HepG2 (cell line): Measurements from ENCODE around the gene RBM19. TPM values are rescaled to one million over a fixed set of nuclear protein-coding genes. Genes with fewer than 3 reads are reported as not detected.

Experiments used
- ATAC-seq: fragments of 200-7000 bp; cut with Tn5 transposase; 3 replicates; pipeline ENCODE4 v1.9.1; 2020; ENCODE audit warnings: mild to moderate bottlenecking, moderate library complexity
- BruUV-seq: library from RNA; stranded (reverse); fragments of 400-500 nt; replicated peaks from 2 replicates; lab custom pipeline; 2021; lab: Mats Ljungman, UMichigan
- CTCF ChIA-PET: fragments of 300-600 bp; formaldehyde crosslinking; extraction: SDS; loops from one replicate; lab custom pipeline; 2021; ENCODE audit warnings: low total read pairs, inconsistent platforms, low intra/inter-chr PET ratio; lab: Yijun Ruan, JAX
- POLR2A ChIA-PET: fragments of 350-600 bp; sonication (Branson Sonifier 250); formaldehyde crosslinking; loops from one replicate; lab custom pipeline; 2020; ENCODE audit warnings: antibody characterized with exemption, inconsistent platforms; lab: Yijun Ruan, JAX
- DNase-seq: peaks from one replicate; pipeline ENCODE4 v3.0.0-alpha.2; 2015; ENCODE audit warnings: low spot score
- FAIRE-seq: peaks from 3 replicates; lab custom pipeline; 2011; peaks lifted over from hg19 to GRCh38; lab: Jason Lieb, UNC
- H2AFZ ChIP-seq: one replicate; pipeline ENCODE4 v1.6.1; 2011; ENCODE audit warnings: low read length, inconsistent platforms
- H3K27ac ChIP-seq: fragments of 300-600 bp; 3 replicates; pipeline ENCODE4 v1.8.0; 2011; ENCODE audit warnings: mixed run types, mild to moderate bottlenecking, mixed read lengths, low read length, inconsistent platforms; ENCODE audit not compliant: insufficient read depth; ENCODE audit errors: extremely low read length
- H3K27me3 ChIP-seq, 2 experiments: fragments of 200-600 bp in 1 of 2; 2 replicates in 1 of 2; 3 replicates in 1 of 2; pipeline versions ENCODE4 v1.6.0 to v1.8.0; 2011; ENCODE audit warnings: low read length in 2 of 2, mild to moderate bottlenecking in 2 of 2, moderate library complexity in 2 of 2, inconsistent platforms in 1 of 2; ENCODE audit not compliant: insufficient read depth in 2 of 2, control insufficient read depth in 1 of 2
- H3K36me3 ChIP-seq, 2 experiments: fragments of 200-600 bp in 1 of 2; replicated peaks in 1 of 2; 2 replicates in 1 of 2; 3 replicates in 1 of 2; pipeline versions ENCODE4 v1.5.1 to v1.8.0; 2011; ENCODE audit warnings: low read length in 2 of 2, inconsistent platforms in 1 of 2; ENCODE audit not compliant: insufficient read depth in 2 of 2, control insufficient read depth in 1 of 2
- H3K4me1 ChIP-seq: 2 replicates; pipeline ENCODE4 v1.5.1; 2012; ENCODE audit warnings: low read length, inconsistent platforms; ENCODE audit not compliant: insufficient read depth
- H3K4me2 ChIP-seq: 2 replicates; pipeline ENCODE4 v1.6.0; 2011; ENCODE audit warnings: low read depth, low read length, inconsistent platforms
- H3K4me3 ChIP-seq, 3 experiments: fragments of 200-600 bp in 1 of 3; sonication (generic), shearing (Covaris generic) in 1 of 3; replicated peaks in 1 of 3; 2 replicates each; pipeline ENCODE4 v1.5.1; 2011 to 2016; ENCODE audit warnings: low read length in 3 of 3, inconsistent platforms in 2 of 3, low read depth in 2 of 3, mild to moderate bottlenecking in 2 of 3, control low read depth in 1 of 3, mixed read lengths in 1 of 3; ENCODE audit not compliant: insufficient read depth in 1 of 3
- H3K79me2 ChIP-seq: one replicate; pipeline ENCODE4 v1.6.1; 2011; ENCODE audit warnings: low read length, inconsistent platforms; ENCODE audit not compliant: insufficient read depth
- H3K9ac ChIP-seq: 2 replicates; pipeline ENCODE4 v1.6.0; 2011; ENCODE audit warnings: mild to moderate bottlenecking, low read depth, low read length, inconsistent platforms; ENCODE audit not compliant: insufficient read depth
- H3K9me3 ChIP-seq: 2 replicates; pipeline ENCODE4 v1.5.1; 2012; ENCODE audit warnings: mild to moderate bottlenecking, low read length
- H4K20me1 ChIP-seq: 2 replicates; pipeline ENCODE4 v1.6.0; 2011; ENCODE audit warnings: inconsistent platforms, mild to moderate bottlenecking, low read length, moderate library complexity; ENCODE audit not compliant: insufficient read depth
- CHD4 ChIP-seq: fragments of 200-600 bp; sonication (generic); IDR thresholded peaks from 2 replicates; pipeline ENCODE4 v1.7.0; 2017; ENCODE audit warnings: mild to moderate bottlenecking, low read length, borderline replicate concordance
- HNRNPH1 ChIP-seq: fragments of 200-400 bp; formaldehyde crosslinking; optimal IDR thresholded peaks from 2 replicates; pipeline ENCODE3; 2017; ENCODE audit warnings: mild to moderate bottlenecking, low read depth, low read length
- HNRNPL ChIP-seq: fragments of 200-400 bp; formaldehyde crosslinking; IDR thresholded peaks from 2 replicates; pipeline ENCODE4 v1.6.1; 2017; ENCODE audit warnings: mild to moderate bottlenecking, low read depth, low read length
- JUNB ChIP-seq: sonication (generic); formaldehyde crosslinking; IDR thresholded peaks from 2 replicates; pipeline ENCODE4 v1.8.0; 2022; ENCODE audit warnings: missing genetic modification reagents, mild to moderate bottlenecking, borderline replicate concordance
- KLF9 ChIP-seq: IDR thresholded peaks from 2 replicates; pipeline ENCODE4 v1.6.1; 2016; ENCODE audit warnings: low read depth
- MED13 ChIP-seq: sonication (generic); formaldehyde crosslinking; IDR thresholded peaks from 2 replicates; pipeline ENCODE4 v1.5.0; 2020; ENCODE audit warnings: missing genetic modification reagents
- PRMT3 ChIP-seq: sonication (generic); formaldehyde crosslinking; IDR thresholded peaks from 2 replicates; pipeline ENCODE4 v1.8.1; 2022; ENCODE audit warnings: low read depth, mild to moderate bottlenecking, moderate library complexity, missing genetic modification reagents, borderline replicate concordance
- ZBTB20 ChIP-seq: sonication (generic); formaldehyde crosslinking; IDR thresholded peaks from 2 replicates; pipeline ENCODE4 v1.8.1; 2023; ENCODE audit warnings: missing genetic modification reagents, low read depth, mild to moderate bottlenecking, borderline replicate concordance
- WGBS: methylation state at CpG from one replicate; pipeline ENCODE4 v1.1.6; 2017; ENCODE audit warnings: low lambda C conversion rate; 5-methylcytosine and 5-hydroxymethylcytosine counted together
- in situ Hi-C: cut with HindIII; loops from 2 replicates; pipeline ENCODE4 v1.10.0; 2017; ENCODE audit warnings: low pct_unique_long_range_greater_than_20kb; ENCODE audit not compliant: extremely low pct_ligation_motif_present
- intact Hi-C: fragments of 100-400 bp; cut with micrococcal nuclease; formaldehyde crosslinking; loops from one replicate; pipeline ENCODE4 v1.10.0; 2022; ENCODE audit not compliant: unreplicated experiment
- polyA plus RNA-seq, 8 experiments: library from polyadenylated mRNA; depleted of rRNA in 3 of 8; stranded (reverse) in 7 of 8; unstranded in 1 of 8; fragments of >200 nt; fragmentation: Illumina TruSeq in 4 of 8; extraction: Trizol in 4 of 8; gene quantifications; 2 replicates each; pipeline versions ENCODE4 v1.2.1 to v1.2.3, GENCODE V29; 2011 to 2016; ENCODE audit warnings: low read depth in 4 of 8, missing spikeins in 1 of 8, mixed read lengths in 1 of 8; ENCODE audit not compliant: insufficient read depth in 1 of 8
- total RNA-seq, 5 experiments: library from RNA; depleted of rRNA; stranded (reverse); fragments of >200 nt; fragmentation: Illumina TruSeq; extraction: Trizol; gene quantifications; 2 replicates each; pipeline ENCODE4 v1.2.3, GENCODE V29; 2016; ENCODE audit warnings: low read depth in 1 of 5
- TF ChIP-seq, protein P1 (sequence below): sonication (generic); formaldehyde crosslinking; IDR thresholded peaks from 2 replicates; pipeline ENCODE4 v1.5.1; 2020; ENCODE audit warnings: missing genetic modification reagents, mild to moderate bottlenecking, borderline replicate concordance
- TF ChIP-seq, protein P2 (sequence below): sonication (generic); formaldehyde crosslinking; IDR thresholded peaks from 2 replicates; pipeline ENCODE4 v1.4.0; 2020; ENCODE audit warnings: missing genetic modification reagents; ENCODE audit errors: not compliant biosample characterization
- TF ChIP-seq, protein P3 (sequence below): sonication (generic); formaldehyde crosslinking; IDR thresholded peaks from 2 replicates; pipeline ENCODE4 v1.4.0; 2020; ENCODE audit warnings: missing genetic modification reagents

RBM19 gene
- total and polyA plus RNA-seq, 2 of the 13 experiments (the other 11 are each of a cell fraction or from before 2014, with no cell fraction given), result 19.3 to 32.2 TPM

DNA sequence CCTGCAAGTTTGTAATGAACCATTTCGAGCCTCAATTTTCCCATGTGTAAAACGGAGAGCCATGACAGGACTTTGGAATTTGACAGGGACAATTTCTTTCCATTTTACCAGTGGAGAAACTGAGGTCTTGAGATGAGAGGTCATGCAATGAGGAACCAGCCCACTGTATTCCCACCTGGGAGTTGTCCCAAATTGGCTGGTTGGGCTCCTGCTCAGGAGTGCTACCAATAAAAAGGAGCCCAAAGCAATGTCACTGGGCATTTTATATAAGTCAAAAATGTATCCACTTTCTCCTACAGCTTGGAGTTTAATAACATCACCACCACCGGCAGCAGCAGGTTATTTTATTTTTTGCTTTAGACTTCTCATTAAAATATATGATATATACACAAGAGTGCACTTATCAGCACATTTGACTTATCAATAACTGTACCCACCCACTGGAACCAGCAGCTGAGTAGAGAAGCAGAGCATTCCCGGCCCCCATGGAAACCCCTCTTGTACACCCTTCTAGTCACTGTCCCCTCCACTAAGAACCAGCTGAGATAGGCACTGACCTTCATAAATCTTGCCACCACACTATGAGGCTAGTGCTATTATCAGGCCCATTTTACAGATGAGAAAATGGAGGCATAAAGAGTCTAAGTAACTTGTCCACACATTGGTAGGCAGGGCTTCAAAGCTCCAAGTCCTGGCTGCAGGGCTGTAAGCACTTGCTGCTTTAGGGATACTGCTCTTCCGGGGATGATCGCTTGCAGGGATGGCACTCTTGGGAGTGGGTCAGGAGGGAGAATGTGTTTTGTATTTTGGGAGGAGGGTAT lies 25.3 kb upstream of the RBM19 start (continued):
- TF ChIP-seq, protein P1, sequence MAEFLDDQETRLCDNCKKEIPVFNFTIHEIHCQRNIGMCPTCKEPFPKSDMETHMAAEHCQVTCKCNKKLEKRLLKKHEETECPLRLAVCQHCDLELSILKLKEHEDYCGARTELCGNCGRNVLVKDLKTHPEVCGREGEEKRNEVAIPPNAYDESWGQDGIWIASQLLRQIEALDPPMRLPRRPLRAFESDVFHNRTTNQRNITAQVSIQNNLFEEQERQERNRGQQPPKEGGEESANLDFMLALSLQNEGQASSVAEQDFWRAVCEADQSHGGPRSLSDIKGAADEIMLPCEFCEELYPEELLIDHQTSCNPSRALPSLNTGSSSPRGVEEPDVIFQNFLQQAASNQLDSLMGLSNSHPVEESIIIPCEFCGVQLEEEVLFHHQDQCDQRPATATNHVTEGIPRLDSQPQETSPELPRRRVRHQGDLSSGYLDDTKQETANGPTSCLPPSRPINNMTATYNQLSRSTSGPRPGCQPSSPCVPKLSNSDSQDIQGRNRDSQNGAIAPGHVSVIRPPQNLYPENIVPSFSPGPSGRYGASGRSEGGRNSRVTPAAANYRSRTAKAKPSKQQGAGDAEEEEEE (CRISPR knock-in tag), result no peak
- TF ChIP-seq CHD4 (peak; percentile 3; the same call in 1 of the 2 replicates), HNRNPH1 (no peak), MED13 (CRISPR knock-in tag) (no peak)
- TF ChIP-seq, protein P2, sequence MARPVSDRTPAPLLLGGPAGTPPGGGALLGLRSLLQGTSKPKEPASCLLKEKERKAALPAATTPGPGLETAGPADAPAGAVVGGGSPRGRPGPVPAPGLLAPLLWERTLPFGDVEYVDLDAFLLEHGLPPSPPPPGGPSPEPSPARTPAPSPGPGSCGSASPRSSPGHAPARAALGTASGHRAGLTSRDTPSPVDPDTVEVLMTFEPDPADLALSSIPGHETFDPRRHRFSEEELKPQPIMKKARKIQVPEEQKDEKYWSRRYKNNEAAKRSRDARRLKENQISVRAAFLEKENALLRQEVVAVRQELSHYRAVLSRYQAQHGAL (CRISPR knock-in tag), result no peak

DNA sequence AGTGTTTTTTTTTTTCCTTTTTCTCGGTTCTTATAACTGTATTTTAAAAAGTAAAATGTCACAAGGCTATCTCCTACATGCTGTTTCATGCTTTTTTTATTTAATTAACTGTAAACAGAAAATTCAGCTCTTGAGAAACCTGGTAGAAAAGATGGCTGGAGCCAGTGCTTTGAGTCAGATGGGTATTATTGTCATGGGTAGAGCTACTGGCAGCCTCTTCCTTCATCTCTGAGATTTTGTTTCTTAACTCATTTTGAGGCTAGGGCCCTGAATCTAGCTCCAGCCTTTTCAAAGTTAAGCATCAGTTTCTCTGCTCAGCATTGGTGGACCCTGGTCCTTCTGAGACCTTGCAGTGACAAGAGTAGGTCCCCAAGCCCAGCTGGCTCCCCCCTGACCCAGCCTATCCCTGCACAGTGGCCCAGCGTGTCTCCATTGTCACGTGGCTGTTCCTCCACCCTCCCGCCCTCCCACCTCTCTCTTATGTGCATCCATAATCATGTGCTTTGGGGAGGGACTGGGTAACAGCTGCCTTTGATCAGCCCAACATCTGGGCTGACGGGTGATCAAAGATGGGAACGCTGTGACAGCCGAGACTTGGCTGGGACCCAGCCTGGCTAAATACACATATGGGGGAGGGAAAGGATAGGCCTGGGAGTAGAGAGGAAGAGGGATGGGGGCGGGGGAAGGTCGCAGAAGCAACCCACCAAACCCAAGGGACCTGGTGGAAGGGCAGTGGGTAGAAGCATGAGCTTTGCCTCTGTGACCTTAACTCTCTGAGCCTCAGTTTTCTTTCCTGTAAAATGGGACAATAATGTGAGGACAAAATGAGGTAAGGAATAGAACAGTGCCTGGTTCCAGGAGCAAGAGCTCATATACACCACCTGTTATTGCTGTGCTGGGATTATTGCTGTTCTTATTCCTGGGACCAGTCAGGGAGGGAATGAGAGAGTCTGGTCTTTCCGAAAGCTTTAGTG lies 24.4 kb upstream of the RBM19 start:
- Histone ChIP-seq H3K9me3 (no peaks in the 10 kb centered on the region), H3K4me2 (peak overlapping the region; percentile 26; the same call in 1 of the 2 replicates), H4K20me1 (no peaks in the 10 kb centered on the region), H3K36me3 (no peaks in the 10 kb centered on the region), H3K27ac (peak overlapping the region; percentile 32), H3K4me1 (peaks cover 50% of the 10 kb centered on the region), H3K4me3 (no peak overlapping the region), H3K27me3 (no peaks in the 10 kb centered on the region), H3K9ac (0 out of 2 replicates have a peak overlapping the region, but pooled peaks have one; percentile 13), H2AFZ (no peak overlapping the region), H3K79me2 (no peaks in the 10 kb centered on the region)
- CTCF ChIA-PET, result no interaction called here
- intact Hi-C loops, result no loop called here
- POLR2A ChIA-PET, result no interaction called here
- ATAC-seq (peak; percentile 37), FAIRE-seq (no peak), DNase-seq (peak; percentile 77)
- 11% methylated on average over 8 of the region's 10 CpGs for WGBS
- no TSS peak for BruUV-seq
- in situ Hi-C loops, result loop anchor here (25.0 kb wide), 1 partner anchor 1922 kb away; no protein-coding TSS in a partner anchor
- no peak for TF ChIP-seq HNRNPL
- no peak for TF ChIP-seq ZBTB20
- no peak for TF ChIP-seq PRMT3 (CRISPR knock-in tag)
- no peak for TF ChIP-seq JUNB
- TF ChIP-seq, protein P3, sequence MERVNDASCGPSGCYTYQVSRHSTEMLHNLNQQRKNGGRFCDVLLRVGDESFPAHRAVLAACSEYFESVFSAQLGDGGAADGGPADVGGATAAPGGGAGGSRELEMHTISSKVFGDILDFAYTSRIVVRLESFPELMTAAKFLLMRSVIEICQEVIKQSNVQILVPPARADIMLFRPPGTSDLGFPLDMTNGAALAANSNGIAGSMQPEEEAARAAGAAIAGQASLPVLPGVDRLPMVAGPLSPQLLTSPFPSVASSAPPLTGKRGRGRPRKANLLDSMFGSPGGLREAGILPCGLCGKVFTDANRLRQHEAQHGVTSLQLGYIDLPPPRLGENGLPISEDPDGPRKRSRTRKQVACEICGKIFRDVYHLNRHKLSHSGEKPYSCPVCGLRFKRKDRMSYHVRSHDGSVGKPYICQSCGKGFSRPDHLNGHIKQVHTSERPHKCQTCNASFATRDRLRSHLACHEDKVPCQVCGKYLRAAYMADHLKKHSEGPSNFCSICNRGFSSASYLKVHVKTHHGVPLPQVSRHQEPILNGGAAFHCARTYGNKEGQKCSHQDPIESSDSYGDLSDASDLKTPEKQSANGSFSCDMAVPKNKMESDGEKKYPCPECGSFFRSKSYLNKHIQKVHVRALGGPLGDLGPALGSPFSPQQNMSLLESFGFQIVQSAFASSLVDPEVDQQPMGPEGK (CRISPR knock-in tag), result peak; percentile 26; the same call in 1 of the 2 replicates
- no peak for TF ChIP-seq KLF9 (CRISPR knock-in tag)
